GM21786 (cell line): Measurements from ENCODE around the gene NRXN2.

Experiments
- ATAC-seq: cut with Tn5 transposase; IDR thresholded peaks from one replicate; pipeline ENCODE4 v1.9.1; 2021; ENCODE audit not compliant: unreplicated experiment

NRXN2 gene

GRCh38 chr11:64556721-64557250 is 166.2 kb downstream of the NRXN2 start:
- ATAC-seq = no peak
